HUES6 (cell line): ENCODE measurements around the gene DNAJA2.

Source experiments
- H3K27ac ChIP-seq: 2 replicates; pipeline ENCODE4 v1.7.0; 2013; ENCODE audit warnings: low read depth, mild to moderate bottlenecking, low read length, inconsistent platforms
- H3K27me3 ChIP-seq: 2 replicates; pipeline ENCODE4 v1.6.1; 2013; ENCODE audit warnings: low read length; ENCODE audit not compliant: control insufficient read depth, insufficient read depth
- H3K36me3 ChIP-seq: 2 replicates; pipeline ENCODE4 v1.6.1; 2013; ENCODE audit warnings: low read length; ENCODE audit not compliant: control insufficient read depth, insufficient read depth
- H3K4me1 ChIP-seq: 2 replicates; pipeline ENCODE4 v1.6.1; 2013; ENCODE audit warnings: low read length; ENCODE audit not compliant: control insufficient read depth, insufficient read depth
- H3K4me3 ChIP-seq: 2 replicates; pipeline ENCODE4 v1.5.1; 2013; ENCODE audit warnings: low read depth, low read length
- H3K9ac ChIP-seq: one replicate; pipeline ENCODE4 v1.6.1; 2013; ENCODE audit warnings: mild to moderate bottlenecking, low read length
- H3K9me3 ChIP-seq: 2 replicates; pipeline ENCODE4 v1.6.1; 2013; ENCODE audit warnings: low read depth, low read length; ENCODE audit not compliant: control insufficient read depth, insufficient read depth

DNAJA2 gene

GRCh38 chr16:46911650-46912049, 61.8 kb downstream of the DNAJA2 start:
- Histone ChIP-seq H3K36me3 (peaks cover 78% of the 10 kb centered on the region), H3K4me1 (no peaks in the 10 kb centered on the region), H3K9ac (no peak overlapping the region)

GRCh38 chr16:46911038-46911437, 62.4 kb downstream of the DNAJA2 start:
- Histone ChIP-seq H3K4me3 (no peak overlapping the region), H3K4me1 (no peaks in the 10 kb centered on the region), H3K27ac (no peak overlapping the region), H3K27me3 (no peaks in the 10 kb centered on the region), H3K9me3 (no peaks in the 10 kb centered on the region), H3K9ac (no peak overlapping the region), H3K36me3 (peaks cover 81% of the 10 kb centered on the region)

More at GRCh38 chr16:46911650-46912049, 61.8 kb downstream of the DNAJA2 start:
- Histone ChIP-seq H3K9me3 (no peaks in the 10 kb centered on the region), H3K4me3 (no peak overlapping the region), H3K27me3 (no peaks in the 10 kb centered on the region), H3K27ac (no peak overlapping the region)

- H3K9me3 ChIP-seq, result no peaks in the 10 kb centered on the region
- H3K36me3 ChIP-seq, result peaks cover 69% of the 10 kb centered on the region
- no peak overlapping the region for H3K4me3 ChIP-seq
- no peak overlapping the region for H3K27ac ChIP-seq
- H3K9ac ChIP-seq, result no peak overlapping the region
- no peaks in the 10 kb centered on the region for H3K4me1 ChIP-seq
- no peaks in the 10 kb centered on the region for H3K27me3 ChIP-seq
Observed at GRCh38 chr16:46908540-46909372, 64.7 kb downstream of the DNAJA2 start.

GRCh38 chr16:46907061-46907774, 66.3 kb downstream of the DNAJA2 start:
- no peaks in the 10 kb centered on the region for H3K9me3 ChIP-seq
- H3K27me3 ChIP-seq, result no peaks in the 10 kb centered on the region
- peaks cover 62% of the 10 kb centered on the region for H3K36me3 ChIP-seq
- H3K27ac ChIP-seq, result no peak overlapping the region
- H3K9ac ChIP-seq, result no peak overlapping the region
- H3K4me1 ChIP-seq, result no peaks in the 10 kb centered on the region
- no peak overlapping the region for H3K4me3 ChIP-seq

GRCh38 chr16:46906360-46907060, 67.0 kb downstream of the DNAJA2 start:
- H3K9ac ChIP-seq, result no peak overlapping the region
- peaks cover 59% of the 10 kb centered on the region for H3K36me3 ChIP-seq
- H3K27ac ChIP-seq, result no peak overlapping the region
- H3K4me1 ChIP-seq, result no peaks in the 10 kb centered on the region
- no peaks in the 10 kb centered on the region for H3K27me3 ChIP-seq
- no peak overlapping the region for H3K4me3 ChIP-seq
- no peaks in the 10 kb centered on the region for H3K9me3 ChIP-seq
